Activated naive CD8-positive, alpha-beta T cell treated with anti-CD3 and anti-CD28 coated beads, Interleukin-2, amount 50 U/mL, for 24 hours (primary cell): ENCODE results near the gene SEMA3C.

Experiments used
- ATAC-seq: fragments of 150-1000 bp; cut with Tn5 transposase; one replicate; pipeline ENCODE4 v1.10.0; 2021
- DNase-seq: peaks from one replicate; pipeline ENCODE4 v3.0.0; 2021
- H3K27ac Mint-ChIP-seq: one replicate; pipeline ENCODE4 v1.8.0; 2021; ENCODE audit warnings: mild to moderate bottlenecking, mixed read lengths
- H3K27me3 Mint-ChIP-seq: one replicate; pipeline ENCODE4 v1.8.0; 2021; ENCODE audit warnings: mixed read lengths
- H3K36me3 Mint-ChIP-seq: one replicate; pipeline ENCODE4 v1.8.0; 2021; ENCODE audit warnings: low read depth, mixed read lengths
- H3K4me1 Mint-ChIP-seq: one replicate; pipeline ENCODE4 v1.8.0; 2021; ENCODE audit warnings: mixed read lengths
- H3K4me3 Mint-ChIP-seq: one replicate; pipeline ENCODE4 v1.8.0; 2021; ENCODE audit warnings: mild to moderate bottlenecking, moderate library complexity, mixed read lengths
- H3K9me3 Mint-ChIP-seq: one replicate; pipeline ENCODE4 v1.8.0; 2021; ENCODE audit warnings: mixed read lengths

SEMA3C gene

GRCh38 chr7:80783678-80784327, 135.0 kb downstream of the SEMA3C start:
- Mint-ChIP-seq H3K4me1 (no peaks in the 10 kb centered on the region), H3K27me3 (no peaks in the 10 kb centered on the region), H3K4me3 (no peak overlapping the region), H3K27ac (no peak overlapping the region), H3K36me3 (no peaks in the 10 kb centered on the region), H3K9me3 (no peaks in the 10 kb centered on the region)
- DNase-seq, result no peak
- ATAC-seq, result no peak

- ATAC-seq (no peak), DNase-seq (no peak)
- H3K36me3 Mint-ChIP-seq, result no peaks in the 10 kb centered on the region
- H3K4me1 Mint-ChIP-seq, result no peaks in the 10 kb centered on the region
- no peak overlapping the region for H3K4me3 Mint-ChIP-seq
- no peak overlapping the region for H3K27ac Mint-ChIP-seq
- H3K27me3 Mint-ChIP-seq, result no peaks in the 10 kb centered on the region
- H3K9me3 Mint-ChIP-seq, result no peaks in the 10 kb centered on the region
These were observed 135.6 kb downstream of the SEMA3C start for GRCh38 chr7:80783186-80783677.

GRCh38 chr7:80781561-80781979, 137.3 kb downstream of the SEMA3C start:
- H3K4me3 Mint-ChIP-seq, result no peak overlapping the region
- H3K27me3 Mint-ChIP-seq, result no peaks in the 10 kb centered on the region
- H3K27ac Mint-ChIP-seq, result no peak overlapping the region
- H3K4me1 Mint-ChIP-seq, result no peaks in the 10 kb centered on the region
- H3K36me3 Mint-ChIP-seq, result no peaks in the 10 kb centered on the region
- no peak for DNase-seq
- H3K9me3 Mint-ChIP-seq, result no peaks in the 10 kb centered on the region
- no peak for ATAC-seq

- Mint-ChIP-seq H3K4me3 (no peak overlapping the region), H3K4me1 (no peaks in the 10 kb centered on the region), H3K36me3 (no peaks in the 10 kb centered on the region), H3K27ac (no peak overlapping the region), H3K27me3 (no peaks in the 10 kb centered on the region), H3K9me3 (no peaks in the 10 kb centered on the region)
- ATAC-seq (no peak), DNase-seq (no peak)
These were observed 137.7 kb downstream of the SEMA3C start for GRCh38 chr7:80781146-80781545.

- H3K4me1 Mint-ChIP-seq, result no peaks in the 10 kb centered on the region
- ATAC-seq (no peak), DNase-seq (no peak)
- H3K27ac Mint-ChIP-seq, result no peak overlapping the region
- no peaks in the 10 kb centered on the region for H3K27me3 Mint-ChIP-seq
- H3K4me3 Mint-ChIP-seq, result no peak overlapping the region
- H3K36me3 Mint-ChIP-seq, result no peaks in the 10 kb centered on the region
- H3K9me3 Mint-ChIP-seq, result no peaks in the 10 kb centered on the region
These were observed 139.4 kb downstream of the SEMA3C start for GRCh38 chr7:80779456-80779855.

GRCh38 chr7:80775897-80776296, 143.0 kb downstream of the SEMA3C start:
- Mint-ChIP-seq H3K27me3 (no peaks in the 10 kb centered on the region), H3K4me3 (no peak overlapping the region)
- no peak for DNase-seq

GRCh38 chr7:80775482-80775881, 143.4 kb downstream of the SEMA3C start:
- Mint-ChIP-seq H3K4me1 (no peaks in the 10 kb centered on the region), H3K27ac (no peak overlapping the region), H3K9me3 (no peaks in the 10 kb centered on the region), H3K27me3 (no peaks in the 10 kb centered on the region), H3K36me3 (no peaks in the 10 kb centered on the region), H3K4me3 (no peak overlapping the region)
- no peak for ATAC-seq
- no peak for DNase-seq

More at GRCh38 chr7:80775897-80776296, 143.0 kb downstream of the SEMA3C start:
- Mint-ChIP-seq H3K36me3 (no peaks in the 10 kb centered on the region), H3K27ac (no peak overlapping the region), H3K4me1 (no peaks in the 10 kb centered on the region), H3K9me3 (no peaks in the 10 kb centered on the region)
- no peak for ATAC-seq

- ATAC-seq (no peak), DNase-seq (no peak)
- Mint-ChIP-seq H3K36me3 (no peaks in the 10 kb centered on the region), H3K4me3 (no peak overlapping the region), H3K27me3 (no peaks in the 10 kb centered on the region), H3K9me3 (no peaks in the 10 kb centered on the region), H3K4me1 (no peaks in the 10 kb centered on the region), H3K27ac (no peak overlapping the region)
These were observed 144.0 kb downstream of the SEMA3C start for GRCh38 chr7:80774843-80775242.

GRCh38 chr7:80773787-80774508, 144.9 kb downstream of the SEMA3C start:
- no peak for DNase-seq
- Mint-ChIP-seq H3K36me3 (no peaks in the 10 kb centered on the region), H3K4me1 (no peaks in the 10 kb centered on the region), H3K9me3 (no peaks in the 10 kb centered on the region), H3K27me3 (no peaks in the 10 kb centered on the region), H3K27ac (no peak overlapping the region), H3K4me3 (no peak overlapping the region)
- ATAC-seq, result no peak

- Mint-ChIP-seq H3K27ac (no peak overlapping the region), H3K4me1 (no peaks in the 10 kb centered on the region), H3K36me3 (no peaks in the 10 kb centered on the region), H3K4me3 (no peak overlapping the region), H3K9me3 (no peaks in the 10 kb centered on the region), H3K27me3 (no peaks in the 10 kb centered on the region)
- DNase-seq (no peak), ATAC-seq (no peak)
These were observed 146.4 kb downstream of the SEMA3C start for GRCh38 chr7:80772347-80772993.

GRCh38 chr7:80771523-80771922, 147.3 kb downstream of the SEMA3C start:
- Mint-ChIP-seq H3K4me3 (no peak overlapping the region), H3K4me1 (no peaks in the 10 kb centered on the region), H3K36me3 (no peaks in the 10 kb centered on the region), H3K9me3 (no peaks in the 10 kb centered on the region), H3K27ac (no peak overlapping the region), H3K27me3 (no peaks in the 10 kb centered on the region)
- ATAC-seq (no peak), DNase-seq (no peak)

- ATAC-seq, result no peak
- Mint-ChIP-seq H3K4me3 (no peak overlapping the region), H3K9me3 (no peaks in the 10 kb centered on the region), H3K4me1 (no peaks in the 10 kb centered on the region), H3K36me3 (no peaks in the 10 kb centered on the region), H3K27me3 (no peaks in the 10 kb centered on the region), H3K27ac (no peak overlapping the region)
- DNase-seq, result no peak
These were observed 148.2 kb downstream of the SEMA3C start for GRCh38 chr7:80770675-80771081.

- H3K9me3 Mint-ChIP-seq, result no peaks in the 10 kb centered on the region
- no peaks in the 10 kb centered on the region for H3K4me1 Mint-ChIP-seq
- H3K27ac Mint-ChIP-seq, result no peak overlapping the region
- no peaks in the 10 kb centered on the region for H3K27me3 Mint-ChIP-seq
- ATAC-seq, result no peak
- H3K36me3 Mint-ChIP-seq, result no peaks in the 10 kb centered on the region
- no peak overlapping the region for H3K4me3 Mint-ChIP-seq
- no peak for DNase-seq
These were observed 148.8 kb downstream of the SEMA3C start for GRCh38 chr7:80770061-80770460.

- no peaks in the 10 kb centered on the region for H3K4me1 Mint-ChIP-seq
- no peak overlapping the region for H3K27ac Mint-ChIP-seq
- no peak overlapping the region for H3K4me3 Mint-ChIP-seq
- no peaks in the 10 kb centered on the region for H3K36me3 Mint-ChIP-seq
- H3K9me3 Mint-ChIP-seq, result no peaks in the 10 kb centered on the region
- ATAC-seq (no peak), DNase-seq (no peak)
- no peaks in the 10 kb centered on the region for H3K27me3 Mint-ChIP-seq
These were observed 150.1 kb downstream of the SEMA3C start for GRCh38 chr7:80768756-80769155.

GRCh38 chr7:80767654-80768053, 151.2 kb downstream of the SEMA3C start:
- Mint-ChIP-seq H3K4me1 (no peaks in the 10 kb centered on the region), H3K4me3 (no peak overlapping the region), H3K27me3 (no peaks in the 10 kb centered on the region), H3K27ac (no peak overlapping the region), H3K36me3 (no peaks in the 10 kb centered on the region), H3K9me3 (no peaks in the 10 kb centered on the region)
- ATAC-seq (no peak), DNase-seq (no peak)
